Measurements from ENCODE around the gene CCSER2.
"Not testable (repeated sequence)": the region's sequence is repeated elsewhere in the genome, so short reads cannot be mapped to it uniquely, and the experiment has no call there.

The CCSER2 gene, protein sequence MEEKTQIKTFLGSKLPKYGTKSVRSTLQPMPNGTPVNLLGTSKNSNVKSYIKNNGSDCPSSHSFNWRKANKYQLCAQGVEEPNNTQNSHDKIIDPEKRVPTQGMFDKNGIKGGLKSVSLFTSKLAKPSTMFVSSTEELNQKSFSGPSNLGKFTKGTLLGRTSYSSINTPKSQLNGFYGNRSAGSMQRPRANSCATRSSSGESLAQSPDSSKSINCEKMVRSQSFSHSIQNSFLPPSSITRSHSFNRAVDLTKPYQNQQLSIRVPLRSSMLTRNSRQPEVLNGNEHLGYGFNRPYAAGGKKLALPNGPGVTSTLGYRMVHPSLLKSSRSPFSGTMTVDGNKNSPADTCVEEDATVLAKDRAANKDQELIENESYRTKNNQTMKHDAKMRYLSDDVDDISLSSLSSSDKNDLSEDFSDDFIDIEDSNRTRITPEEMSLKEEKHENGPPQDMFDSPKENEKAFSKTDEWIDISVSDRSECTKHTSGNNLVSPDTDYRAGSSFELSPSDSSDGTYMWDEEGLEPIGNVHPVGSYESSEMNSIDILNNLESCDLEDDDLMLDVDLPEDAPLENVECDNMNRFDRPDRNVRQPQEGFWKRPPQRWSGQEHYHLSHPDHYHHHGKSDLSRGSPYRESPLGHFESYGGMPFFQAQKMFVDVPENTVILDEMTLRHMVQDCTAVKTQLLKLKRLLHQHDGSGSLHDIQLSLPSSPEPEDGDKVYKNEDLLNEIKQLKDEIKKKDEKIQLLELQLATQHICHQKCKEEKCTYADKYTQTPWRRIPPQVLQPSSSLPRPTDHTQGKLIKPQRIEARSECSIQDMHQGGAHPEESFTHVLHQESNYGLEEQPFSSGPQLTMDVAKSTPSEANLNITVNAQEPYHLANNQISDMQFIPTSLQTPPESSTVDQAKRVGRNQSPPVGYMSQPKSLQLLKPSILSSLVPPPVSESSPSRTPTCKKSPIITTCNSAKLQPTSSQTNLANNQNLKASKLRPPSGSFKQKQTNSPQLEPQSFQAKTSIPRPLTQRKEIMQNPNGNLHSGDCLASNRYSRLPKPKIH

DNA sequence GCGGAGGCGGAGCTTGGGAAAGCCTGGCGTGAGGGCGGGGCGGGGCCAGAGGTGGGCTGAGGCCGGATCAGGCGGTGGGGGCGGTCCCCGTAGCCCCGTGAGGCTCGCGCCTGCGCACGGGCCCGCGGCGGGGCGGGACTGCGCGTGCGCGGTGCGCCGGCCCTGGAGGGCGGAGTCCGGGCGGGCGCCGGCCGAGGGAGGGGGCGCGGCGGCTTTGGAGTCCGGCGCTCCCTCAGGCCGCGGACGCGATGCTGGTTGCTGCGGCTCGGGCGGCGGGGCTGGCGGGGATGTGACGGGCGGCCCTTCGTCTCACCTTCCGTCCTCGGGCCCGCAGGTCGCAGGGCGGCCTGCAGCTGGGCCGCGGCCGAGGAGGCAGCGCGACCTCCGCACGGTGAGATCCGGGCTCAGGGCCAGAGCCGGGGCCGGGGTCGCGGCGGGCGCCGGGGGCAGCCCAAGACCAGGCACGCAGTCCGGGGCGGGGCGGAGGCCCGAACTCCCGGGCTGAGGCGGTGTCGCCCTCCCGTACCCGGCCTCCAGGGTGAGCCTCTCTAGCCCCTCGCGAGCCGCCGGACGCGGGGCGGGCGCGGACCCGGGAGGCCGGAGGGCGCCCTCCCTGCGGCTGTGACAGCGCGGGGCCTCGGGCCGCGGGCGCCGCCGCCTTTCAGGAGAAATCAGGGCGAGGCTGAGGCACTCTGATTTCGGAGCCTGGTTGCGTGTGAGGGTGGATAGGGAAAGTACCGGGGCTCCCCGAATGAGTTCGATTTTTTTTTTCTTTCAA, at the start of gene CCSER2:
Gene CCSER2, plus strand, starts transcription at position 172 of the 778 bp plus-strand sequence. CDS start 42,464 bp downstream, outside the sequence.
- DNase-seq, result no peak

DNA sequence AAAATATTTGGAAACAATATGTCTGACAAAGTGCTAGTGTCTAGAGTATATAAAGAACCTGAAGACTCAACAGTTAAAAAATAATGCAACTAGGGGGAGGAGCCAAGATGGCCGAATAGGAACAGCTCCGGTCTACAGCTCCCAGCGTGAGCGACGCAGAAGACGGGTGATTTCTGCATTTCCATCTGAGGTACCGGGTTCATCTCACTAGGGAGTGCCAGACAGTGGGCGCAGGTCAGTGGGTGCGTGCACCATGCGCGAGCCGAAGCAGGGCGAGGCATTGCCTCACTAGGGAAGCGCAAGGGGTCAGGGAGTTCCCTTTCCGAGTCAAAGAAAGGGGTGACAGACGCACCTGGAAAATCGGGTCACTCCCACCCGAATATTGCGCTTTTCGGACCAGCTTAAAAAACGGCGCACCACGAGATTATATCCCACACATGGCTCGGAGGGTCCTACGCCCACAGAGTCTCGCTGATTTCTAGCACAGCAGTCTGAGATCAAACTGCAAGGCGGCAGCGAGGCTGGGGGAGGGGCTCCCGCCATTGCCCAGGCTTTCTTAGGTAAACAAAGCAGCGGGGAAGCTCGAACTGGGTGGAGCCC, 48.4 kb upstream of the CCSER2 start:
- DNase-seq, result not testable (repeated sequence)

DNA sequence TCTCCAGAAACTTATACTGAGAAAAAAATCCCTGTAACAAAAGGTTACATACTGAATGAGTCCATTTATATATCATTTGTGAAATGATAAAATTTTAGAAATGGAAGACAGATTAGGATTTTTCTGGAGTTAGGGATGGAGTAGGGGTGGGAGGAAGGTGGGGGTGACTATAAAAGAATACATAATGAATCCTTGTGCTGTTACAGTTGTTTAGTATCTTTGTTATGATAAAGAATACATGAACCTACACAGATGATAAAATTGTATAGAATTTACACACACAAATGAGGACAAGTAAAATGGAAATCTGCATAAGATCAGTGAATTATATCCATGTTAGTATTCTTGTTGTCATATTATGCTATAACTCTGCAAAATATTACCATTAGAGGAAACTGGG, 41.7 kb upstream of the CCSER2 start:
- DNase-seq, result no peak

DNA sequence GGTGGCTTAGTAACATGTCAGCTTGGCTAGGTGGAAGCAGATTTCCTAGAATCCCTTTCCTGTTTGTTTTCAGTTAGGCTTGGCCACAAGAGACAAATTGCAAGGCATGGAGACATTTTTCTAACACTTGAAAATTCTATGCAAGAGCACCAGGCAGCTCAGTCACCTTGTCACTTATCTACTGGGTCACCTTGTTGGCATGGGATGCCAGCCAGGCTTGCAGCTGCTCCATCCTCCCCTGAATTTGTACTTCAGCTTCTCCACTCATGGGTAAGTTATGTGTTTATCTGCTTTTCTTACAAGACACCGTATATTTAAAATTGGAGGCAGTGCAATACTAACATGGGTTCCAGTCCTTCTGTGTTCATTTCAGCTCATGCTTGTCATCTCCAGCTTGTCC, 40.2 kb upstream of the CCSER2 start:
- DNase-seq, result no peak

DNA sequence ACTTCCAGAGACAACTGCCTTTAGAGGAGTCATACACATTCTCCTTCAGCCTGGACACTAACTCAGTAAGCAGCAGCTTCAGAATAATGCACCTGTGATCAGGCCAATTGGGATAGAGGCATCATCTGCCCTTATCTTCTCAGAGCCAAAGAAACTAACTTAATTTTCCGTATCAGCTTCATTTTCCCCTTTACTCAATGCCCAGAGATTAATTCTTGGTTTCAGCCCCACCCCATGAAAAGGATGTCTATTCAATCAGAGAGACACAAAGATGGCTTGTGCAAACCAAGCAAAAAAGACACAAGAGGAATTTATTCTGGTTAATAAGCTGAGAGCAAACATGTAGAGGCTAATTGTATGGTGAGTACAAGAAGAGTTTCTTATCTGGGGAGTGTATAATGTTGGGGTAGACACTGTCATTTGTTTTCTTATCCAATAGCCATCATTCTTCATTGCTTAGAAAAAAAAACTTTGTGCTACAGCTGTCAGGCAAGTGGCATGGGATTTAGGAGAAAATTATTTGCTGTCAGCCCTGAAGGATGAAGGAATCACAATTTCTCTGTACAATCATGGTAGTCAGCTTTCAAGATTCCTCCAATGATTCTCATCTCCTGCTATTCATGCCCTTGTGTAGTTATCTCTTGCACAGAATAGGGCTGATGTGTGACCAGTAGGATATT, 38.7 kb upstream of the CCSER2 start:
- DNase-seq, result no peak

DNA sequence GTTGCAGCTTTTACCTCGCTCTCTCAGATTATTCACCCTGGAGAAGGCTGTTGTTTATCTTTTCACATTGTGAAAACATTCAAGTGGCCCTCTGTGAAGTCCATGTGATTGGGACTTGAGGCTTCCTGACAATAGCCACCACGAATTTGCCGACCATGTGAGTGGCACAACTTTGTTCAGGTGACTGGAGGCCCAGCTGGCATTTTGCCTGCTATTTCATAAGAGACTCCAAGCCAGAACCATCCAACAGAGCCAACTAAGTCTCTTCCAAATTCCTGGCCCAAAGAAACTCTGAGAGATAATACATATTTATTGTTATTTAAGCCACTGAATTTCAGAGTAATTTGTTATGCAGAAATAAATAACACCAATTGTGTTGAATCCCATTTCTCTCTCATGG, 38.2 kb upstream of the CCSER2 start:
- DNase-seq, result no peak

DNA sequence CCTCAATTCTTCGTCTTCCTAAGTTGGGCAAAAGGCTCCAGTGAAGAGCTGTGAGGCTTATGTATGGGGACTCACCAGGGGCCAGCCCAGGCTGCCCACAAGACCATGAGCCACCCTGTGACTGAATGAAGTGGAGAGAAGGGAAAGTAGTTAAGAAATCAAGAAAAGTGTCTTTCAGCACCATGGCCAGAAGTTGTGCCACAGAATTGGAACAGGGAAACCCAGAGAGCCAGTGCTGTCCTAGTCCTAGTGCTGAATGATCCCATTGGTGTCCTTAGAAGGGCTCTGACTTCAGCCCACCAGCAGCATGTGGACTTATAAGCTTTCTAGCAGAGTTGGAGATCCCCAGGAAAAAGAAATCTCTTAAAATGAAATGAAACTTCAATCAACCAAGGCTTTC, 37.0 kb upstream of the CCSER2 start:
- no peak for DNase-seq

DNA sequence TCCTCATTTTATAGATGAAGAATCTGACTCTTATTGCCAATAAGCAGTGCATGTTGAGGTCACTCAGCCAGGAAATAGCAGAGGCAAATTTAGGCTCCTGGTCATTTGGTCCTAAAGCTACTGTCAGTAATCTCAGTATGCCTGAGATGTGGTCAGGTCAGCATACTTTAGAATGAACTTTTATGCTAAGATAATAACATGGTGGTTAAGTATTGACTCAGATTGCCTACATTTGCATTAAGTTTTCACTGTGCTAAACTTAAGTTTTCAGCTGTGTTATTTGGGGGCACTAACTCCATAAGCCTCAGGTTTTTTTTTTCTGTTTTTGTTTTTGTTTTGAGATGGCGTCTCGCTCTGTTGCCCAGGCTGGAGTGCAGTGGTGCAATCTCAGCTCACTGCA, 35.9 kb upstream of the CCSER2 start:
- DNase-seq, result no peak

DNA sequence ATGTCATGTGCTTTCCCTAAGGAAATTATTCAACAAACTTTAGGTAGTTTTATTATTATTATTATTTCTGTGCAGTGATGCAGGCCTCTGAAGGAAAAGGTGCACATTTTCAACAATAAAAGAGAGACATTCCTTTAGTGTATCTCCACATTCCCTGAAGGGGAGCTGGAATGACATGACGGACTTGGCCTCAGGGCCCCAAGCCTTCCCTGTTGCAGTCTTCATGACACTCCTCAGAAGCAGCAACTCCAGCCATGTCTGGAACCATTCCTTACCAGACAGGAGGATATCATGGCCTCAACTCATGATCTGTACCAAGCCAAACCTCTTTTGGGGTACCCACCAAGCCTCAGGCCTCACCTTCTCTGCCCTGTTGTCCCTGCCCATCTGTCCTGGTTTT, 35.2 kb upstream of the CCSER2 start:
- DNase-seq, result no peak

DNA sequence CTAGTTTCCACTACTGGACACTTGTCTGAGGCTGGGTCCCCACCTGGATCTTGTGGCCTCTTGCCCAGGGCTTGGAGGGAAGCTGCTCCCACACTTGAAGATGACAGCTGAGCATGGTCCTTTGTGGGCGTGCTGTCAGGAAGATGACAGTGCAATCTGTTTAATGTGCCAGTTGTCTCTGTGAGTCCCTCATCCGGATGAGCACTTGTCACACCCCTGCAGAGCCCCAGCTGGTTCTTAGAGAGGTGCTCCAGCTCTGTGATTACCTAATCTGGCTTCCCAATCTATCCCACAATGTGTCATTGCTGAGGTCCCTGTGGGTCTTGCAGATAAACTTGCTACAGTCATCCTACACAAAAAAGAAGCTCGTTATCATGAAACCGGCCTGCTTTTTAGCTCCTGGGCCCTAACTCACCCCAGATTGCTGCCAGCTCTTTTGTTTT, 34.8 kb upstream of the CCSER2 start:
- no peak for DNase-seq

DNA sequence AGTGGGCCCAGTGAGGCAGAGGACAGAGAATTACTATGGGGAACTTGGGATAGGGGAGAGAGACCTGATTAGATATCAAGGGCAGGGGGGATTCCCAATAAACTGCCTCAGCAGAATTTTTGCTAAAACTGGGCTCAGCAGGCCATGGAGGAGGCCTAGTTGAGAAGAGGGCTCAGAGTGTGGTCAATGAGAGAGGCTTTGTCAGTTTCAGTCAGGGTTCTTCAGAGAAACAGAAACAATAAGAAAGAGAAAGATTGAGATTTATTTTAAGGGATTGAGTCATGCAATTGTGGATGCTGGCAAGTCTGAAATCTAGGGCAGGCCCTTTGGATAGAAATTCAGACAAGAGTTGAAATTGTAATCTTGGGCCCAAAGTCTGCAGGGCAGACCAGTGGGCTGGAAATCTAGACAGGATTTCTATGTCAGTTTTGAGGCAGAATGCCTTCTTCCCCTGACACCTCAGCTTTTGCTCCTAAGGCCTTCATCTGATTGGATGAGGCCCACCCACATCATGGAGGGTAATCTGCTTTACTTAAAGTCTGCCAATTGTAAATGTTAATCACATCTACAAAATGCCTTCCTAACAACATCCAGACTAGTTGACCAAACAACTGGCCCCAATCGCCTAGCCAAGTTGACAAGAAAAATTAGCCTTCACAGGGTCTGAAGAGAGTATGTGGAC, 33.5 kb upstream of the CCSER2 start:
- DNase-seq, result no peak

DNA sequence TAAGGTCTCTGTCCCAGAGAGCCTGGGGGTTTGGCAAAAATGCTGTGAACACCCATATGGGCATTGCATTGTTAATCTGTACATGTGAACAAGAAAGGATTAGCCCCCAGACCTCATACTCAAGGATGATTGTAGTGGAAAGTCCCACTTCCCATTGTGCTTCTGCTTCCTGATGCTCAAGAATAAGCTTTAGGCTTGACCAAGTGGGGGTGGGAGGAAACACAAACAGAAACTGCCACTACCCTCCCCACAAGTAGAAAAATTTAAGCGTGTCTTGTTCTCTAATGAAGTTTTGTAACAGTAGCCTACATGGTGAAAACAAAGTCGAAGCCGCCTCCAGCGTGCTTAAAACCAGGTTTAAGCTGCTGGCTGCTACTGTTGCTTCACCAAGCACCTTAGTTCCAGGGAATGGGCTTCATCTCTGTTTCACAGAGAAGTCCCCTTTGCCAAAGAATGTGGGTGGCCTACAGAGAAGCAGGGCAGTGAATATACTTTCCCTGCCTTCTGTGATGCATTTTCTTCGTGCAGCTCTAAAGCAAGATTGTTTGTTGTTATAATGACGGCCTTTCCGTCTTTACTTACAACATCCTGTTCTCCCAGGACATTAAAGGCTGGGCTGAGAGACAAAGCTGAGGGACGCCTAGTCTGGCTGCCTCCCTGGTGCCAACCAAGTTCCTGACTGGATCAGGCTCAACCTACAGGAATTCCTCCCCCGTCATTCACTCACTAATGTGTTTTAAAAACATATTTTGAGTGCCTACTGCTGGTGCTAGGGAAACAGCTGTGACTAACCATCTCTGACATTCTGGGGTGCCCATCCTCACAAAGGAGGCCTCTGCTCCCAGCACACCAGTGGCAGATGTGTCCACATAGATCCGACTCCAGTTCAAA, 32.1 kb upstream of the CCSER2 start:
- no peak for DNase-seq

DNA sequence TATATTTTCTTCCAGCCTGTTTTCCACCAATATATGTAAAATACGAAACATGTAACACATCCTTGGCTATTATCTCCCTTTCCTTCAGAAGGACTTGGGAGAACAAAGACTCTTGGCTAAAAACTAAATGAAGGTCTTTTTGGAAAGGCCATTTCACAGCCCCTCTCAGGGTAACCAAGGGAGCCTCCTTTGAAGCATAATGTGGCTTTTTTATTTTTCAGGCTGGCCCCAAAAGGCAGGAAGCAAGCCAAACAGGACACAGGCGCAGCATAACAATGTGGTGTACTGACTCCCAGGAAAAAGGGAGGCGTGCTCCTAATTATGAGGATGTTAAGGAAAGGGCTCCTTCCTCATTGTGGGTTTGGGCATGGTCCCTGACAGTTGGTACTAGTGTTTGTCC, 30.3 kb upstream of the CCSER2 start:
- no peak for DNase-seq

DNA sequence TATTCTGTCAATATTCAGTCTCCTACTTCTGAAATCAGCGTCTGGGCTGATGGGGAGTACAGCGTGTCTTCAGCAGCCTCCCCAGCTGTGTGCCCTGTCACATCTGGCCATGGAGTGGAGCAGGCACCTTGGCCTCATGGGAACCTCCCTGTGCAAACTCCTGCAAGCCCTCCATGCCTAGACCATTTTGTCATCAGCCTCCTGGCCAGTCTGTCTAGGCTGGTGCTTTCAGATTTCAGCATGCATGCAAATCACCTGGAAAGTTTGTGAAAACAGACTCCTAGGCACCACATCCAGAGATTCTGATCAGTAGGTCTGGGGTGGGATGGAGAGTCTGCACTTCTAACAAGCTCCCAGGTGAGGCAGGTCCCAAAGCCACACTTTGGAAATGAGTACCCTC, 26.2 kb upstream of the CCSER2 start:
- no peak for DNase-seq

DNA sequence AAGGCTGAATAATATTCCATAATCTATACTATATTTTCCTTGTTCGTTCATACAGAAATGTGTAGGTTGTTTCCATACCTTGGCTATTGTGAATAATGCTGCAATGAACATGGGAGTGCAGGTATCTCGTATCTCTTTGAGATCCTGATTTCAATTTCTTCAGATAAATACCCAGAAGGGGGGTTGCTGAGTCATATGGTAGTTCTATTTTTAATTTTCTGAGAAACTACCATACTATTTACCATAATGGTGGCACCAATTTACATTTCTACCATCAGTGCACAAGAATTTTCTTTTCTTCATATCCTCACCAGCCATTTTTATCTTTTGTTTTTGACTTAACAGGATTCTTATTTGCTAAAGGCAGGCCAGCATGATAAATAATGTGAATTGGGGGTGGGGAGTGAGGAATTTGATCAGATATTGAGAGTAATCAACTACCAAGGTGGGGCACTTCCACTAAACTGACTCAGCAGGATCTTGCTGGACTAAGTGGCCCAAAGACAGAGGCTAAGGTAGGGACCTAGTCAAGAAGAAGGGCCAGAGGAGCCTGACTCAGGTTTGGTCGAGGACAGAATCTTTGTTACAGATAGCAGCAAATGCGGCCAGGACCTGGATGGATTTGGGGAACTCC, 21.5 kb upstream of the CCSER2 start:
- DNase-seq, result no peak

DNA sequence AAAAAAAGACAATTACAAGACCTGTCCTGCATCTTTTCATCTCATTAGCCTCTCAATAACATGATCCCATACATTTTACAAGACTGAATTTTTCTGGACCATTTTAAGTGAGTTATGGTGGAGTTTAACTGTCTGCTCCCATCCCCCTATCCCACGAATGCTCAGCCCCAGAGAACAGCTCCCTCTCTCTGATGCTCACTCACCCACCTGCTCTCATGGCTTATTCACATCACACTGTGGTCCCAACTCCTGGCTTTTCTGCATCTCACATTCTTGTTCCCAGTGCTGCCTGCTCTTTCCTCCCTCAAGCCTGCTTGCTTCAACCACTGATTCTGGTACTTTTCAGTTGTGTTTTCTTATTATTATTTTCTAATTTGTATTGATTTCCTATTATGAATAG, 20.4 kb upstream of the CCSER2 start:
- DNase-seq, result no peak

DNA sequence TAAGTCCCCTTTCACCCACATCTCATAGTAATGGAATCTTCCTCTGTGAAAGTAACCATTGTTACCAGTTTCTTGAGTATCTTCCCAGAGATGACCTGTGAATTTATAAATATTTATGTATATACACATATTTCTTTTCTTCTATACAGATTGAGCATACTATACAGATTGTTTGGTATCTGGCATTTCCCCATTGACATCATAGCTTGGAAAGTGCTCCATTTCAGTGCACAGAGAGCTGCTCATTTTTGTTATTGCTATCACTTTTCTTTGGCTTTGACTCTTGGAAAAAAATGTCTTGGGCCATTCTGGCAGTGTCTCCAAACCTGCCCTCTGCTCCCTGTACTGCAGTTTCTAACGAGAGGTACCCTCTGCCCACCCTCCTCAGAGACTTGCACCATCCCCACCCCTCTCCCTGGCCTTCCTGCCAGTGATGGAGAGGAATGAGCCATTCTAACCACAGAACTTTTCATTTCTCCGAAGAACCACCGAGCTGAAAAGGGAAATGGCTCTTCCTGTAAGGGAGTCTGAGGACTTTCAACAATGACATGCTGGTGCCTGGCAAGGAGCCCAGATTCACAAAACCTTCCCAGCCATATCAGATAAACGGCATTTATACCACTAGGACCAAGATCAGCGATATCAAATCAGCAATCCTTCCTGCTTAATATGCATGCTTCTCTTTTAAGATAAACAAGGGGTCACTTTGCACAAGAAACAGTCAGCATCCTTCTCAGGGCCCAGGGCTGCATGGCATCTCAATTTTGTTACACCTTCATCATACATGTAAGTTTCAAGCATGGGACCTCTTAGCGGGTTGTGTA, 19.7 kb upstream of the CCSER2 start:
- no peak for DNase-seq

DNA sequence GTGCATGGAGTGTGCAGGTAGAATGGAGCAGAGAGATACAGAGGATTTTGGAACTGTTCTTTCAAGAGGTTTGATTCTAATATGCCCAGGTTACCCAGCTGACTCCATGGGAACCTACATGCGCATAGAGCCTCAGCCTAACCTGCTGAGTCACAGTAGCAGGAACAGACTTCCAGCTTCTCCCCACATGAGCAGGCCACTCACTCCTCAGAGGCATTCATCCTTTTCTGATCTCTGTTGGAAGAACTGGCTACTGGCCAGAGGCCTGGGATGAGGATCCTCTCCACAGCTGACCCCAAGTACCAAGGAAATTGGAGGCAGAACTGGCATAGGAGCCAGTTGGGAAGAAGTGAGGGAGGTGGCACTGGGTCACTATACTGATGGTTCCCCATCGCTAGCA, 17.9 kb upstream of the CCSER2 start:
- DNase-seq, result no peak

DNA sequence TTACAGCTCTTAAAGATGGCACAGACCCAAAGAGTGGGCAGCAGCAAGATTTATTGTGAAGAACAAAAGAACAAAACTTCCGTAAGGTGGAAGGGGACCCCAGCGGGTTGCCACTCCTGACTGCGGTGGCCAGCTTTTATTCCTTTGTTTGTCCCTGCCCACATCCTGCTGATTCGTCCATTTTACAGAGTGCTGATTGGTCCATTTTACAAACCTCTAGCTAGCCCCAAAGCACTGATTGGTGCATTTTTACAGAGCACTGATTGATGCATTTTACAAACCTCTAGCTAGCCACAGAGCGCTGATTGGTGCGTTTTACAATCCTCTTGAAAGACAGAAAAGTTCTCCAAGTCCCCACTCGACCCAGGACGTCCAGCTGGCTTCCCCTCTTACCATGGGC, 16.8 kb upstream of the CCSER2 start:
- no peak for DNase-seq
